Measurements from ENCODE around the gene MANBA.

DNA sequence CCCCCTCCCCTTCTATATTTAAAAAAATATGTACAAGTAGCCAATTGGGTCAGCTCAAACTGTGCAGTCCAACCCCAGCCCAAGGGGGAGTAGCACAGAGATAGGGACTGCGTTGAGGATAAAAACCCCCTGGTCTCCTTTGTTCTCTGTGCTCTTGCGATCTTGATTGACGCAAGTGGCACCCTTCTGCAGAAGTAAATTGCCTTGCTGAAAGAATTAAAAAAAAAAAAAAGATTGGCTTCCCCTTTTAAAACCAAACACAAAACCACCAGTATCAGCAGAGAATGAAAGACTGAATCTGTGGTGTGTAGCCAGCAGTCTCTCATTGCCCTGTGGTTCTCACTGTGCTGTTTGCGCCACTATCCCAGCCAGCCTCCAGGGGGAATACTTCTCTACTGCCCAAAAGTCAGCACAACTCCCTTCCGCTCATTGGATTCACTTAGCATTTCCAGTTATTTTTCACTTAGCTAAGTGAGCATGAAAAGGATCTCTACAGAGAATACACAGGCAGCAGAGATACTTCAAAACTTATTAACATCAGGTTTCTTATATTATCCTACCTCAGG lies 29.7 kb downstream of the MANBA start:
- no peak for TF ChIP-seq CTCF (IDR thresholded peaks at IDR 0.05; ENCODE audit: insufficient read depth, low read depth, low read length)
- no peak for TF ChIP-seq EZH2 (IDR thresholded peaks at IDR 0.05; ENCODE audit: insufficient read depth, low read length)

Data from astrocyte (in vitro differentiated cells and primary cell).